Measurements from ENCODE around the gene KRT24.

Gene KRT24

GRCh38 chr17:40695874-40696472 lies 7.6 kb downstream of the KRT24 start:
- intact Hi-C loops (cut with DNase I) = no loop called here
- DNase-seq = no peak

DNA sequence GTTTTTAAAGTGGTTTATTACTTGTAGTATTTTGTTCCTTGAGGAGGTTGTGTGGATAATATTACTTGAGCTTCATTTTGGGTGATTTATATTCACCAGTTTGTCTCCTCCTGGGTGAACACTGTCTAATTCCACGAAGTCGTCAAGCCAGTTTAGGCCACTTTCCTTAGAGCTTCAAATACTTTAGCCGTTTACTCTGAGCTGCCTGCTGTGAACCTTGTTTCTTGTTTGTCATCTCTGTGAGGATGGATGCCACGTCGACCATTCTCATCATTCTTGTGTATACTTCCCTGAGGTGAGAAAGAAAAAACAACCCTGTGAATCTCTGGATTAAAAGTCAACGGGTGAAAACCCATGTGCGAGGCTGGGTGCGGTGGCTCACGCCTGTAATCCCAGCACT lies 9.0 kb downstream of the KRT24 start:
- intact Hi-C loops (cut with DNase I) = no loop called here
- DNase-seq = no peak

GRCh38 chr17:40687106-40687505 lies 16.4 kb downstream of the KRT24 start:
- intact Hi-C loops (cut with DNase I) = no loop called here
- DNase-seq = no peak

GRCh38 chr17:40686192-40686591 lies 17.4 kb downstream of the KRT24 start:
- no peak for DNase-seq
- intact Hi-C loops (cut with DNase I) = no loop called here

DNA sequence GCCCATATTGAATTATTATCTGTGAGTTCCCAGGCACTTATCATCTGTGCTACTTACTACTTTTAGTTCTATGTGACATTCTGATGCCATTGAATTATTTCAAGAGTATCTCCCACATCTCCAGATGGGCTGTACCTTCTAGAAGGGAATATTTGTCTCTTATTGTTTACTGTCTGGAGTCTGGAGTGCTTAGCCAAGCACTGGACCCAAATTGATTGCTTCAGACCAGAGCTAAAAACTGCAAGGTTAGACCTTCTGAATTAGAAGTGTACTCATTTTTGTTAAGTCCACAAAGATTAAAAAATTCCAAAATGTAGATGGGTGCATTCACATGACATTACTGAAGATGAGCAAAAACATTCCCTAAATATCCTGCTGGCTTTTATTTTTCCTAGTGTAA lies 22.6 kb downstream of the KRT24 start:
- intact Hi-C loops (cut with DNase I) = no loop called here
- DNase-seq = no peak

DNA sequence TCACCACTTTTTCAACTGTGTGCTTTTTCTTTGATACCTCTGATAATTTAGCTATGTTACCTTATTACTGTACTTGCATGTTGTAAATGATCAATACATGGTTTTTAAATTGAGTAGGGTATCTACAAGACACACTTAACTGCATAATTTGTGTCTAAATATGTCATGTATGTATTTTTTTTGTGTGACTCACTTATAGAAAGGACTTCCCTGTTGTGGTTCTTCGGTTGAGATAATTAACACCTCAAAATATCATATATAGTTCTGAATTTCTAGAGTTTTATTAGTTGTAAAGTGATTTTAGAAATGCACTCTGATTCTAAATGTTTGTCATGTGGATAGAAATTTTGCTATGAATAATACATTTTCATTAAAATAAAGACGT lies 24.0 kb downstream of the KRT24 start:
- intact Hi-C loops (cut with DNase I) = no loop called here
- no peak for DNase-seq

DNA sequence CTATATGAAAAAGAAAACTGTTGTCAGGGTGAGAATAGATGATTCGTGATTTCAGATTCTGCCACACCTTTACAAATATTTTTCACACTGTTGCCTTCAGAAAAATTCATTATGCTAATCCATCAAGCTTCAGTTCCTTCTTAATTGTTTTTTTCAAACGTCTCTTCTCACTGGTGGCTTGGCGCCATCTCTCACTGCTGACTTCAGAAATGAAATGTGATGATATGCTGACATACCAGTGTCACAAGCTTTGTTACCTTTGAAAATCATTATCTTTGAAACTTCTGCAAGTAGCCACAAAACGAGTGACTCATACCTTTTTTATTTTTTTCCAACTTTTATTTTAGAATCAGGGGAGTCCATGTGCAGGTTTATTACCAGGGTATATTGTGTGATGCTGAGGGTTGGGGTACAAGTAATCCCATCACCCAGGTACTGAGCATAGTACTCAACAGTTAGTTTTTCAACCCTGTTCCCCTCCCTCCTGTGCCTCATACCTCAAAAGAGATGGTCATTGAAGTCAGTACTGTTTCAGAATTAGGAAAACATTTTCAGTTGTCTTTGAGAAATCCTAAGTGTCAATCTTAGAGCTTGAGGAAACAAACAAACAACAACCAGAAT lies 24.5 kb downstream of the KRT24 start:
- no peak for DNase-seq
- intact Hi-C loops (cut with DNase I) = no loop called here

DNA sequence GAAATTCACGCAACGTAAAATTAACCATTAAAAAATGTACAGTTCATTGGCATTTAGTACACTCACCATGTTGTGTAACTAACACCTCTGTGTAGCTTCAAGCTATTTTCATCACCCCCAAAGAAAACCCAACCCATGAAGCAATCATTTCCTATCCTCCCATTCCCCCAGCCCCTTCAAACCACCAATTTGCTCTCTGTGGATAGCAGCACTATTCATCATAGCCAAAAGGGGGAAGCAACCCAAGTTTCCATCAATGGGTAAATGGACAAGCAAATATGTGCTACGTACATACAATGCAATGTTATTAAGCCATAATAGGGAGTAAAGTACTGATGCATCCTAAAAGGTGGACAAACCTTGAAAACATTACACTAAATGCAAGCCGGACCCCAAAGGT lies 27.6 kb downstream of the KRT24 start:
- DNase-seq = no peak
- intact Hi-C loops (cut with DNase I) = no loop called here

- intact Hi-C loops (cut with DNase I) = no loop called here
- DNase-seq = no peak
Measured at GRCh38 chr17:40672654-40673053, 30.9 kb downstream of the KRT24 start.

DNA sequence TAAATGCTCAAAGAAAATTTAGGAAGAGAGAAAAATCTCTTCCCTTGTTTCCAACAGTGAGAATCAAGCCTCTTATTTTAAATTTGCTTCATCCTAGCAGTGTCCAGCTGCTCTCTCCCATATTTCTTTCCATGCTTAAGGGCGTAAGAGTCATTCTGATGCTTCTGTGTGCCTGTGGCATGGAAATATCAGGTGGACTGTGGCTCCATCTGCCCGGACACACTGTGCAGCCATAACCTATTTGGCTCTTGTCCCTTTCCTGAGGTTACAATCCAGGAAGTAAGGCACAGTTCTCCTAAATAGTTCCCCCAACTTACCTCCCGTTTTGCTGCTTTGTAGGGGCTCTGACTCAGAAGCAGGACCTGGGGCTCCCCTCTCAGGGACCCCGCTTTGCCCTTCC lies 32.3 kb downstream of the KRT24 start:
- DNase-seq = no peak
- intact Hi-C loops (cut with DNase I) = no loop called here

- no peak for DNase-seq
- intact Hi-C loops (cut with DNase I) = no loop called here
Measured at GRCh38 chr17:40666331-40666730, 37.2 kb downstream of the KRT24 start.

GRCh38 chr17:40664582-40665333 lies 38.8 kb downstream of the KRT24 start, which contains the start of gene KRT222:
KRT222 (minus strand) TSS chr17:40665177; CDS start chr17:40665099, 78 bp downstream.
- DNase-seq = peak in 6 of 10 donors; percentile 24 to 91 (median 41)
- intact Hi-C loops (cut with DNase I) = no loop called here

DNA sequence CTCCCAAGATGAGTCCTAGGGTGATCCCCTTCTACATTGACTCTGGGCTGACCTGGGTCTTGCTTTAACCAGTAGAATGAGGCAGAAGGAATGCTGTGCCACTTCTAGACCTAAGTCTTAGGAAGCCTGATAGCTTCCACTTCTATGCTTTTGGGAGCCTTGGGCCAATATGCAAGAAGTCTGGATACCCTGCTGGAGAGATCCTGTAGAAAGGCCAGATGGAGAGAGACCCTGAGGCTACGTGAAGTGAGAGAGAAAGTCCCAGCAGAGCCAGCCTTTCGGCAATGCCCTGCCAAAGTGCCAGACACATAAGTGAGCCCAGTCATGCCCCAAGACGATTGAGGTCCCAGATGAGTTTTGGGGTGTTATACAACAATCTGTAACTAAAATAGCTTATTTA lies 40.3 kb downstream of the KRT24 start:
- intact Hi-C loops (cut with DNase I) = no loop called here
- peak in 1 of 10 donors; percentile 31 for DNase-seq

DNA sequence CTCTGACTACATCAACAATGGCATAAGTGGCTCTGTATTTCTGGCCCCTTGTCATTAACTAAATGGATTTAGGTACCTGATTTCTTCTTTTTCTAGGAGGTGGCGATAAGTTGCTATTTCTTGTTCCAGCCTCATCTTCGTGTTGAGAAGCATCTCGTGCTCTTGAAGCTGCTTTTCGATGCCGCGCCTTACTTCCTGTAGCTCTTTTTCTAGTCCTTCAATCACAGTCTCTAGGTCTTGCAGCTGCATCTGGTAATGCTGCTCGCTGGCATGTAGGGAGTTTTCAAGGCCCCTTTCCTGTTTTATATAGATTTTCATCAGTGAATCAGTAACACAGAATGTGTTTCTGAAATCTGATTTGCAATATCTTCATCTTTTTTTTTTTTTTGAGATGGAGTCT lies 43.6 kb downstream of the KRT24 start:
- intact Hi-C loops (cut with DNase I) = no loop called here
- DNase-seq = no peak

DNA sequence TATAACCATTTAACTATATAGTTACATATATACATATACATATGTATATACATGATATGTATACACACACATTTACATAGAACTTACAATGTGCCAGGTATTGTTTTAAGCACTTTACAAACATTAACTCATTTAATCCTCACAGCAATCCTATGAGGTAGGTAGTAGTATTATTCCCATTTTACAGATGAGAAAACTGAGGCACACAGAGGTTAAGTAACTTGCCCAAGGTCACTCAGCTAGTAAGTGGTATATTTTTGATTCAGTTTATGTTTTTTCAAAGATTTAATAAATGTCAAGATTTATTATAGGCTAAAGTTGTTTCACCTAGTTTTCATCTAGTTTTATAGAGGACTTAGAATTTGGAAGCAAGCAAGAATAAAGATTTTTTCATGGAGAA lies 45.2 kb downstream of the KRT24 start:
- DNase-seq = no peak
- intact Hi-C loops (cut with DNase I) = no loop called here

DNA sequence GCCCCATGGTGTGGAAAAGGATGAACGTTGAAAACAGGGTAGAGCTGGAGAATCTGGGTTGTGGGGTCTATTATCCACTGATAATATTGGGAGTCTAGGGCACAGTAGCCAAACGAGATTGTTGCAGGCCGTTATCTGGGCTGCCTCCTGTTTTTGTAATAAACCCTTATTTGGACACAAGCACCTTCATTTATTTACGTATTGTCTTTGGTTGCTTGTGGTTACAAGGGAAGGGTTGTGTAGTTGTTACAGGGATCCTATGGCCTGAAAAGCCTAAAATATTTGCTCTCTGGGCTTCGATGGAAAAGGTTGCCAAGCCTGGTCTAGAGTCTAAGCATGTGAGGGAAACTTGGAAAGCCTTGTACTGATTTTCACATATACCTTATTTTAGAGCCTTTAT lies 51.6 kb downstream of the KRT24 start:
- DNase-seq = no peak
- intact Hi-C loops (cut with DNase I) = no loop called here

- peak in 1 of 10 donors; percentile 85 for DNase-seq
- intact Hi-C loops (cut with DNase I) = loop anchor here (5.0 kb wide), 1 partner anchor 1019 kb away; no protein-coding TSS in a partner anchor
Measured at GRCh38 chr17:40648384-40648968, 55.1 kb downstream of the KRT24 start.
